ENCODE data around the gene PXT1. TPM values are rescaled to one million over a fixed set of nuclear protein-coding genes. Genes with fewer than 3 reads are reported as not detected.
"Not testable (repeated sequence)": the region's sequence is repeated elsewhere in the genome, so short reads cannot be mapped to it uniquely, and the experiment has no call there.

PXT1 gene
- total RNA-seq, 4 donors from 2014 or later: not detected

DNA sequence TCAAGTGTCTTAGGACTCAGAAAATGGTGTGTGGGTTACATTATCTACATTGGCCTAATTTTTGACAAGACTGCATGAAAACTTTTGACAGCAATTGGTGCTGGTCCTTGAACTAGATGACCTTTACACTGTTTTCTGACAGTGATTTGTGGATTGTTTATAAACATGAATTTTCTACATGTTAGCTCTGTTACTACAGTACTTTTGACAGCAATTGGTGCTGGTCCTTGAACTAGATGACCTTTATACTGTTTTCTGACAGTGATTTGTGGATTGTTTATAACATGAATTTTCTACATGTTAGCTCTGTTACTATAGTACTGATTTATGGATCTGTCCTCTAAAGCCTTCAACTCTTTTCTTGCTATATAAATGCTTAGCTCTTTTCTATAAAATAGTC is 16.8 kb upstream of the PXT1 start:
- TF ChIP-seq POLR2A (IDR thresholded peaks at IDR 0.05): no peak
- TF ChIP-seq, protein P1, sequence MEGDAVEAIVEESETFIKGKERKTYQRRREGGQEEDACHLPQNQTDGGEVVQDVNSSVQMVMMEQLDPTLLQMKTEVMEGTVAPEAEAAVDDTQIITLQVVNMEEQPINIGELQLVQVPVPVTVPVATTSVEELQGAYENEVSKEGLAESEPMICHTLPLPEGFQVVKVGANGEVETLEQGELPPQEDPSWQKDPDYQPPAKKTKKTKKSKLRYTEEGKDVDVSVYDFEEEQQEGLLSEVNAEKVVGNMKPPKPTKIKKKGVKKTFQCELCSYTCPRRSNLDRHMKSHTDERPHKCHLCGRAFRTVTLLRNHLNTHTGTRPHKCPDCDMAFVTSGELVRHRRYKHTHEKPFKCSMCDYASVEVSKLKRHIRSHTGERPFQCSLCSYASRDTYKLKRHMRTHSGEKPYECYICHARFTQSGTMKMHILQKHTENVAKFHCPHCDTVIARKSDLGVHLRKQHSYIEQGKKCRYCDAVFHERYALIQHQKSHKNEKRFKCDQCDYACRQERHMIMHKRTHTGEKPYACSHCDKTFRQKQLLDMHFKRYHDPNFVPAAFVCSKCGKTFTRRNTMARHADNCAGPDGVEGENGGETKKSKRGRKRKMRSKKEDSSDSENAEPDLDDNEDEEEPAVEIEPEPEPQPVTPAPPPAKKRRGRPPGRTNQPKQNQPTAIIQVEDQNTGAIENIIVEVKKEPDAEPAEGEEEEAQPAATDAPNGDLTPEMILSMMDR (IDR thresholded peaks at IDR 0.05): no peak

DNA sequence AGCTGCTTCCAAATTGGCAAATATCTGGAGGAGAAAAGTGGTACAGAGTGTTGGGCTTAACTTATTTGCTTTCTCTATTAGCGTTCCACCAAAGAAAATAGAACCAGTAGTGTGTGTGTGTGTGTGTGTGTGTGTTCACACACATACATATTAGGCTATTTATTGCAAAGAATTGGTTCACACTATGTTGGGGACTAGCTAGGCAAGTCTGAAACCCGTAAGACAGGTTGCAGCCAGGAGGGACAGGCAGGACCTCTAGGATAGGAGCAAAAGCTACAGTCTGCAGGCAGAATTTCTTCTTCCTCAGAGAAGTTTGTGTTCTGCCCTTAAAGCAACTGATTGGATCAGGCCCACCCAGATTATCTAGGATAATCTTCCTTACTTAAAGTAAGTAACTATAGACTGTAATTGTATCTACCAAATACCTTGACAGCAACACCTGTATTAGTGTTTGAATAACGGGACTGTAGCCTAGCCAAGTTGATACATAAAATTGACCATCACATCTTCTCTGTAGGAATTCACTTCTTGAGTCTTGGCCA is 12.9 kb upstream of the PXT1 start:
- TF ChIP-seq, protein P1 (IDR thresholded peaks at IDR 0.05): no peak
- no peak for TF ChIP-seq POLR2A (IDR thresholded peaks at IDR 0.05)
- no peak for DNase-seq (ENCODE audit: low spot score in 2 of 2)
- no peak overlapping the region for H3K4me3 ChIP-seq (ENCODE audit: low read depth, poor library complexity, severe bottlenecking)
- 65 to 70% methylated on average over 3 of the region's 3 CpGs for WGBS, 2 donors
- intact Hi-C loops (cut with DNase I; ENCODE audit: low total_unique reads): no loop called here

More for the DNA sequence above, 16.8 kb upstream of the PXT1 start:
- H3K4me3 ChIP-seq (ENCODE audit: low read depth, poor library complexity, severe bottlenecking): no peak overlapping the region
- intact Hi-C loops (cut with DNase I; ENCODE audit: low total_unique reads): no loop called here
- no peak for DNase-seq (ENCODE audit: low spot score in 2 of 2)

DNA sequence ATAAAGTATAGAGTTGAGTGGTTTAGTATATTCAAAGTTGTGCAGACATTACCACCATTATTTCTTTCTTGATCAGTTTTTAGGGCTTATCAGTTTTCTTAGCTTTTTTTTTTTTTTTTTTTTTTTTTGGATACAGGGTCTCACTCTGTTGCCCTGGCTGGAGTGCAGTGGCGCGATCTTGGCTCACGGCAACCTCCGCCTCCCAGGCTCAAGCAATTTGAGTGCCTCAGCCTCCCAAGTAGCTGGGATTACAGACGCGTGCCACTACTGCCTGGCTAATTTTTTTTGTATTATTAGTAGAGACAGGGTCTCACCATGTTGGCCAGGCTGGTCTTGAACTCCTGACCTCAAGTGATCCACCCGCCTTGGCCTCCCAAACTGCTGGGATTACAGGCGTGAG is 10.2 kb upstream of the PXT1 start:
- intact Hi-C loops (cut with DNase I; ENCODE audit: low total_unique reads); H3K4me3 ChIP-seq (ENCODE audit: low read depth, poor library complexity, severe bottlenecking); DNase-seq (ENCODE audit: low spot score in 2 of 2): not testable (repeated sequence)
- WGBS, 2 donors: 97 to 99% methylated on average over 8 of the region's 8 CpGs

DNA sequence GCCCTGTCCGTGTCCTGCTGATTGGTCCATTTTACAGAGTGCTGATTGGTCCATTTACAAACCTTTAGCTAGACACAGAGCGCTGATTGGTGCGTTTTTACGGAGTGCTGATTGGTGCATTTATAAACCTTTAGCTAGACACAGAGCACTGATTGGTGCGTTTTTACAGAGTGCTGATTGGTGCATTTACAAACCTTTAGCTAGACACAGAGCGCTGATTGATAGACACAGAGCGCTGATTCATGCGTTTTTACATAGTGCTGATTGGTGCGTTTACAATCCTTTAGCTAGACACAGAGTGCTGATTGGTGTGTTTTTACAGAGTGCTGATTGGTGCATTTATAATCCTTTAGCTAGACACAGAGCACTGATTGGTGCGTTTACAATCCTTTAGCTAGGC is 6.5 kb upstream of the PXT1 start:
- not testable (repeated sequence) for DNase-seq (ENCODE audit: low spot score in 2 of 2); H3K4me3 ChIP-seq (ENCODE audit: low read depth, poor library complexity, severe bottlenecking)
- intact Hi-C loops (cut with DNase I; ENCODE audit: low total_unique reads): loop anchor here (10.0 kb wide), 2 partner anchors 96 to 146 kb away; partner anchors contain the start of genes SRSF3 and STK38
- 97 to 98% methylated on average over 10 of the region's 10 CpGs for WGBS, 2 donors

DNA sequence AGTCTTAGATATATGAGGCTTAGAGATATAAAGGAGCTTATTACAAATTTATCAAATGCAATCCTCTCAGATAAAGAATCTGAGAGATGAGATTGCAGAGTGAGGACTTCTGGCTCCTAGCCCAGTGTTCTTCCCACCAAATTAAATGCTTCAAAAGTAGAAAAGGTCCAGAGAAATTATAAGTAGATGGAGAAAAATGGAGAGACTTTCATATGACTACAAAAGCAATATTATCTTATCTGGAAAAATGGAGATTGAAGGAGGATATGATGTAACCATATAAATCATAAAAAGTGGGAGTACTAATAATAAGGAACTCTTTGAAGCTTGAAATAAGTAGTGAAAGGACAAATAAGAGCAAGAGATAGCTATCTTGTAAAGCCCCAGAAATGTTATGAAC is 3.0 kb upstream of the PXT1 start:
- no peak for TF ChIP-seq POLR2A (IDR thresholded peaks at IDR 0.05)
- TF ChIP-seq, protein P1 (IDR thresholded peaks at IDR 0.05): no peak
- H3K4me3 ChIP-seq (ENCODE audit: low read depth, poor library complexity, severe bottlenecking): no peak overlapping the region
- DNase-seq (ENCODE audit: low spot score in 2 of 2): no peak
- intact Hi-C loops (cut with DNase I; ENCODE audit: low total_unique reads): loop anchor here (10.0 kb wide), 2 partner anchors 99 to 149 kb away; partner anchors contain the start of genes SRSF3 and STK38

DNA sequence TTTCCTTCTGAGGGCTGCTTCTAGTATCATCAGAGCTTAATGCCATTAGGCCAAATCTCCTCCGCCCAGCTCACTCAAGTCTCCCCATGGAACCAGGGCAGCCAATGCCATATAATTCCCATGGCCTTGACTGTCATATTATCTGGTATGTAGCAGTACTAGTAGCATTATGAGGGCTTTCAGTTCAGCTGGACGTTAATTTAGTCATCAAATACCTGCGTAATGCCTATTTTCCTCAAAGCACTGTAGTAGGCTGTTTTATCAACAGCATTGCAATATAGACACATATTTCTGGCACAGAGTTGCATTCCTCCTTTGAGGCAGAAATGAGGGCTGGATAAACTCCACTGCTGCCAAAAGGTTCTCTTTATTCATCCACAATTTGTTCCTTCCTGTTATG is 1.8 kb upstream of the PXT1 start:
- TF ChIP-seq, protein P1 (IDR thresholded peaks at IDR 0.05): no peak
- TF ChIP-seq POLR2A (IDR thresholded peaks at IDR 0.05): no peak
- WGBS, 2 donors: 47 to 50% methylated on average over 3 of the region's 3 CpGs
- DNase-seq (ENCODE audit: low spot score in 2 of 2): no peak
- H3K4me3 ChIP-seq (ENCODE audit: low read depth, poor library complexity, severe bottlenecking): no peak overlapping the region
- intact Hi-C loops (cut with DNase I; ENCODE audit: low total_unique reads): loop anchor here (10.0 kb wide), 2 partner anchors 100 to 150 kb away; partner anchors contain the start of genes SRSF3 and STK38

All from lower leg skin (tissue), 4 donors.